ENCODE measurements around the gene PRELID2.
"Not testable (repeated sequence)": the region's sequence is repeated elsewhere in the genome, so short reads cannot be mapped to it uniquely, and the experiment has no call there.

Gene PRELID2

GRCh38 chr5:145840458-145841132 lies 5.5 kb upstream of the PRELID2 start:
- no peak for DNase-seq

GRCh38 chr5:145838276-145838675 lies 3.1 kb upstream of the PRELID2 start:
- no peak for DNase-seq

- not testable (repeated sequence) for DNase-seq
These were observed 1.1 kb upstream of the PRELID2 start for GRCh38 chr5:145836241-145836640.

- DNase-seq, result no peak
These were observed 702 bp upstream of the PRELID2 start for GRCh38 chr5:145835848-145836239.

GRCh38 chr5:145834554-145834916 lies 607 bp downstream of the PRELID2 start:
- DNase-seq, result no peak

GRCh38 chr5:145833631-145834200 lies 1.4 kb downstream of the PRELID2 start:
- DNase-seq, result no peak

GRCh38 chr5:145830594-145830993 lies 4.5 kb downstream of the PRELID2 start:
- DNase-seq, result no peak

- no peak for DNase-seq
These were observed 5.3 kb downstream of the PRELID2 start for GRCh38 chr5:145829708-145830361.

GRCh38 chr5:145826895-145827674 lies 8.1 kb downstream of the PRELID2 start:
- no peak for DNase-seq

- DNase-seq, result no peak
These were observed 9.4 kb downstream of the PRELID2 start for GRCh38 chr5:145825751-145826180.

GRCh38 chr5:145824040-145824439 lies 11.1 kb downstream of the PRELID2 start:
- no peak for DNase-seq

- DNase-seq, result no peak
These were observed 16.5 kb downstream of the PRELID2 start for GRCh38 chr5:145818604-145819003.

- DNase-seq, result no peak
These were observed 22.3 kb downstream of the PRELID2 start for GRCh38 chr5:145812877-145813276.

GRCh38 chr5:145811834-145812625 lies 23.1 kb downstream of the PRELID2 start:
- peak in 17 of 56 donors; percentile 0 to 52 (median 12) for DNase-seq

GRCh38 chr5:145806923-145807322 lies 28.2 kb downstream of the PRELID2 start:
- no peak for DNase-seq

GRCh38 chr5:145805819-145806218 lies 29.3 kb downstream of the PRELID2 start:
- DNase-seq, result no peak

GRCh38 chr5:145804701-145805100 lies 30.4 kb downstream of the PRELID2 start:
- no peak for DNase-seq

- DNase-seq, result no peak
These were observed 31.8 kb downstream of the PRELID2 start for GRCh38 chr5:145803112-145804004.

- no peak for DNase-seq
These were observed 33.9 kb downstream of the PRELID2 start for GRCh38 chr5:145801195-145801594.

- no peak for DNase-seq
These were observed 35.0 kb downstream of the PRELID2 start for GRCh38 chr5:145800181-145800580.

Data from amygdala (tissue), 56 donors.